ENCODE measurements around the gene CLSTN2.

DNA sequence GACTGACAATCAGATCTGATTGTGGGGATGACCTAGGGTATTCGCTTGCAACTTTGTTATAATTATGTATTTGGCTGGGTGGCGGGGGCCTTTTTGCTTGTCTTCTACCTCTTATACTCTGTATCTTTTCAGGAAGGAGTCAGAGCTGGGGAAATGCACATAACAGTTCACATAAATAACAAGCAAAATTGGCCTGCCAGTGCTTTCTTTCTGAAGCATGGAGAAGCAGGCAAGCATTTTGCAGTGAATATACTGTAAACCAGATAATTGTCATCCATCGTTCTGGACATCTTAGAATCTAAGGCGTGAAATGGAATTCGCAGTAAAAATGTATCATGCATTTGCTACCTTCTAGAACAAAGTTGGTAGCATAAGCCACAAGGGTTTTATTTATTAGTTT is 227.6 kb downstream of the CLSTN2 start:
- TF ChIP-seq, protein P1, sequence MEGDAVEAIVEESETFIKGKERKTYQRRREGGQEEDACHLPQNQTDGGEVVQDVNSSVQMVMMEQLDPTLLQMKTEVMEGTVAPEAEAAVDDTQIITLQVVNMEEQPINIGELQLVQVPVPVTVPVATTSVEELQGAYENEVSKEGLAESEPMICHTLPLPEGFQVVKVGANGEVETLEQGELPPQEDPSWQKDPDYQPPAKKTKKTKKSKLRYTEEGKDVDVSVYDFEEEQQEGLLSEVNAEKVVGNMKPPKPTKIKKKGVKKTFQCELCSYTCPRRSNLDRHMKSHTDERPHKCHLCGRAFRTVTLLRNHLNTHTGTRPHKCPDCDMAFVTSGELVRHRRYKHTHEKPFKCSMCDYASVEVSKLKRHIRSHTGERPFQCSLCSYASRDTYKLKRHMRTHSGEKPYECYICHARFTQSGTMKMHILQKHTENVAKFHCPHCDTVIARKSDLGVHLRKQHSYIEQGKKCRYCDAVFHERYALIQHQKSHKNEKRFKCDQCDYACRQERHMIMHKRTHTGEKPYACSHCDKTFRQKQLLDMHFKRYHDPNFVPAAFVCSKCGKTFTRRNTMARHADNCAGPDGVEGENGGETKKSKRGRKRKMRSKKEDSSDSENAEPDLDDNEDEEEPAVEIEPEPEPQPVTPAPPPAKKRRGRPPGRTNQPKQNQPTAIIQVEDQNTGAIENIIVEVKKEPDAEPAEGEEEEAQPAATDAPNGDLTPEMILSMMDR (IDR thresholded peaks at IDR 0.05; ENCODE audit: insufficient read depth, low read depth, low read length): no peak
- TF ChIP-seq EZH2 (IDR thresholded peaks at IDR 0.05; ENCODE audit: insufficient read depth, low read length): no peak
